GM18498 (cell line): ENCODE data around the gene DPYSL3.
A peak's percentile ranks its signal among the peaks of the same experiment; 100 is the strongest.

ENCODE experiments used
- ATAC-seq: cut with Tn5 transposase; IDR thresholded peaks from one replicate; pipeline ENCODE4 v1.9.1; 2021; ENCODE audit warnings: mild to moderate bottlenecking, moderate library complexity; ENCODE audit not compliant: unreplicated experiment

The DPYSL3 gene

DNA sequence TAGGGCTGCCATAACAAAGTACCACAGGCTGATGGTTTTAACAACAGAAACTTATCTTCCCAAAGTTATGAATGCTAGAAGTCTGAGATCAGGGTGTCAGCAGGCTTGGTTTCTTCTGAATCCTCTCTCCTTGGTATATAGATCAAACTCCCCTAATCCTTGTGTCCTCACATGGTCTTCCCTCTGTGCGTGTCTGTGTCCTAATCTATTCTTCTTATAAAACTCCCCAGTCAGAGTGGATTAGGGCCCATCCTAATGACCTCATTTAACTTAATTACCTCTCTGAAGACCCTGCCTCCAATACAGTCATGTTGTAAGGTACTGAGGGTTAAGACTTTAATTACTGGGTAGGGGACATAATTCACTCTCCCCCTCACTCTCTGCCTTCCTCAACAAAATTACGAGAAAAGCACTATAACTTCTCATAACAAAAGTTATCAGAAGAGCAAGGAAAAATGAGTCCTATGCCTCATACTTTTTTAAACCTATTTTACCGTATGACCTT is 68.6 kb downstream of the DPYSL3 start:
- no peak for ATAC-seq

GRCh38 chr5:147439254-147439653 is 70.6 kb downstream of the DPYSL3 start:
- ATAC-seq = no peak

DNA sequence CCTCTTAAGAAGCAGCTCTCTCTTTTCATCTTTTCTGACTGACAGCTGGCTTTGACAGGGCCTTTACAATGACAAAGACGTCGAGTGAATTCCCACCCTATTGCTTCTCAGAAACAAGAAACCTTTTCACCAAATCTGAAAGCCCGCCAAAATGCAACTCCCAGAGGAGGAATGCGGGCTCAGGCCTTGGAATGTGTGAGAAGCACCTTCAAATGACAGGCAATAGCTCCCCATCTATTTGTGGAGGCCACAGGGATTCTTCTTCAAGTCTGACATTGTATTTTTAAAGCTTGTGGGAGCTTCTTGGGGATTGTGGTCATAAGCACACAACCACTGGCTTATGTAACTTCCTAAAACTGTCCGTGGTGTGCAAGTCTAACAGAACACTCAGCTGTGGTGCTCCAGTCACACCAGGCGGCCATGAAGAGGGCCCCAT is 72.7 kb downstream of the DPYSL3 start:
- no peak for ATAC-seq

- peak; percentile 74 for ATAC-seq
Observed at GRCh38 chr5:147436596-147436995, 73.3 kb downstream of the DPYSL3 start.

GRCh38 chr5:147434049-147434448 is 75.8 kb downstream of the DPYSL3 start:
- ATAC-seq = no peak

GRCh38 chr5:147432323-147432722 is 77.5 kb downstream of the DPYSL3 start:
- ATAC-seq = no peak

GRCh38 chr5:147431586-147431985 is 78.3 kb downstream of the DPYSL3 start:
- ATAC-seq = no peak

GRCh38 chr5:147430628-147431027 is 79.2 kb downstream of the DPYSL3 start:
- ATAC-seq = no peak

DNA sequence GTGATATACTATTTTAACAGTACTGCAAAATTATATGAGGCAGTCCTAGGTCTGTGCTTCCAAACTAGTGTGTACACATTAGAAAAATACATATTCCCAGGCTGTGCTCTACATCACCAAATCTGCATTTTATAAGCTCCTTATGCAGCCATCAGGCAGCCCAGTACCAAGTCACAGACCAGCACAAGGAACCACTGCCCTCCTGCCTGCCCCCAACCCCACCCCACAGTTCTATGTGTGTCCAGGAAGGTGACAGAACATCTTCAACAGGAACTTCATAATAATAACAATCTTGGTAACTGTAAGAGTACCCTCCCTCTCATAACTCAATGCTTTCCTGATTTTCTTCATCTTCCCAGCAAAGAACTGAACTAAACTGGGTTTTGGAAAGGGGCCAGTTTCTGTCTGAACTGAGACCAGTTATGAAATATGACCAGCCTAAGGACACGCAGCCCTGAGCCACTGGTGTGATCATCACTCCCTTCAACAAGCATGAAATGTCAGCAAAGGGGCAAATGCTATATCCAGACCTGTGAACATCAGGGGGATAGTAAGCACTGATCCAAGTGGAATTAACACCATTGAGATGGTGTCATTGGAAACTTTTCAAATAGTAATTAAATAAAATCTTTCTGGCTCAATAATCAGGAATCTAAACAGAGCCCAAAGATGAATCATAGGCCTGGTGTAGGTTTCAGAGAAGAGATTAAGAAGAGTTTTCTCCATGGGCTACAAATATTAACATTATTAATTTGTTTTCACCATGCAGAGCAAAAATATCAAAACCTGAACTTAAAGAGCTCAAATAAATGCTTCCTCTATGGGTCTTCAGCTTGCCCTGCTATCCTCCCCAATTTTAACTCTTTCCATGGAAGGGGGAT is 82.1 kb downstream of the DPYSL3 start:
- ATAC-seq = no peak

- no peak for ATAC-seq
Observed at GRCh38 chr5:147426640-147427327, 83.1 kb downstream of the DPYSL3 start.

DNA sequence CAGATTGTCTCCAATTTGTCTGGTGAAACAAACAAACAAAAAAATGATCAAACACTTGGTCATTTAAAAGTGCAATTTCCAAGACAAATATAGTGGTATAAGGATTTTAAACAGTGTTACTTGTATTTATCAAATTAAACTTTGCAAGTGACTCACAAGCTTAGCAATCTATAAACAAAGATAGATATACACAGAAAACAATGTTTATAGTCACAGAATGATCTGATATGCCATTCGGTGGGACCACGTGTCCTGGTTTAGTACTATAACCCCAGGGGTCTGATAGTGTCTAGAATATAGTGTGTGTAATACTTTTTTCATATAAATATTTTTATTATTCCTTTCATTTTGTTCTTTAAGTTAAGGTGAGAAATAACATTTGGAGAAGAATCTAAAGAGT is 91.3 kb downstream of the DPYSL3 start:
- no peak for ATAC-seq

- ATAC-seq = no peak
Observed at GRCh38 chr5:147417135-147417813, 92.6 kb downstream of the DPYSL3 start.

DNA sequence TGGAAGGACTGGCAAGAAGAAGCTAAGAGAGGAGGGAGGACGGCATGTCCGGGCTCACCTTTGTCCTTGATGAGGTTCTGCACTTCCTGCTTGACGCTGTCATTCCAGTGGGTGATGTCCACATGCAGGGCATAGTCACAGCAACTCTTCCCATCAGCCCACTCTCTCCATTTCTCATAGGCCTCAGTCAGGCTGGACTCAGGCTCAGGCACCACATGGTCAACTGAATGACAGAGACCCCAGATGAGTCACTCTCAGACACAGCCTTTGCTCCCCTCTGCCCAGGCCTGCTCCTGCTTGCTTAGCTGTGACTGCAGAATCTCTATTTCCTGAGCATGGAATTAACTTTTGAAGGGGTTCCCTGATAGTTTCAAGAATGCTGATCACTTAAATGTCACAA is 94.2 kb downstream of the DPYSL3 start:
- no peak for ATAC-seq

- ATAC-seq = no peak
Observed at GRCh38 chr5:147413266-147413665, 96.6 kb downstream of the DPYSL3 start.

- no peak for ATAC-seq
Observed at GRCh38 chr5:147412561-147412960, 97.3 kb downstream of the DPYSL3 start.

GRCh38 chr5:147411359-147412319 is 98.2 kb downstream of the DPYSL3 start:
- ATAC-seq = no peak

DNA sequence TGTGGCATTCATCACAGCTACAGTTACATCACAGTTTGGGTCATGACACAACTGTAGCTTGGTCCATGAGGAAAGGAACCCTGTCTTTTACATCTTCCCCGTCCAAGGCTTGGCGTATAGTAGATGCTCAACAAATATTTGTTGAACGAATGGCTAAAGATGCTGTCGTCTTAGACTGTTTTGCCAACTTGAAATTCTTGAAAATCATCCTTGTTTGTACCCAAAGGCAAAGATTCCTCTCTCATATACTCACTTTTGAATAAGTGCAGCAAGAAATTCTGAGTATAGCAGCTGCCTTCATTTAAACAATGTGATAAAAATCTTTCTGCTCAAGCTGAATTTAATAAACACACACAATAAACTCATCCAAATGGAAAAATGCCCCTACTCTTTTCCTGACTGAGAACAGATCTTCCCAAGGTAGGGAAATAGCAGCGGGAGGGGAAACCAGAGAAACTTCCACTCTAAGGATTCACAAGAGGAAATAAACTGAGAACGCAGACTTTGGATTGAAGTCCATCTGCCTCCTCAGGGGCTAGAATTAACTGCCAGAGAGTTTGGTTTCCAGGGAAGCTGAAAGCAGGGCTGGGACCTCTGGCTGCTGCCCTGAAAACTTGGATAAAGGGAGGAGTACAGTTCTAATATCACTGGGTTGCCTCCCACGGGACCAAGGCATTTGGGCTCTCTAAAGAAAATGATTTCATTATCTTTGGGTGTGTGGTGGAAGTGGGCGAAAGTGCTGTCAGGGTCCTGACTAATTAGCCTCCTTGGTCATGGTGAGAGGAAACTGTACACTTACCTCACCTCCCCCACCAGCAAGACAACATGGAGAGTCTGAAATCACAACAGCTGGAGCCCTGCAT is 99.1 kb downstream of the DPYSL3 start:
- ATAC-seq = no peak

- ATAC-seq = no peak
Observed at GRCh38 chr5:147408980-147409379, 100.9 kb downstream of the DPYSL3 start.

GRCh38 chr5:147407094-147407681 is 102.7 kb downstream of the DPYSL3 start:
- no peak for ATAC-seq
